ENCODE data around the gene SPATA2L.
"Not testable (repeated sequence)": the region's sequence is repeated elsewhere in the genome, so short reads cannot be mapped to it uniquely, and the experiment has no call there.

Gene SPATA2L

DNA sequence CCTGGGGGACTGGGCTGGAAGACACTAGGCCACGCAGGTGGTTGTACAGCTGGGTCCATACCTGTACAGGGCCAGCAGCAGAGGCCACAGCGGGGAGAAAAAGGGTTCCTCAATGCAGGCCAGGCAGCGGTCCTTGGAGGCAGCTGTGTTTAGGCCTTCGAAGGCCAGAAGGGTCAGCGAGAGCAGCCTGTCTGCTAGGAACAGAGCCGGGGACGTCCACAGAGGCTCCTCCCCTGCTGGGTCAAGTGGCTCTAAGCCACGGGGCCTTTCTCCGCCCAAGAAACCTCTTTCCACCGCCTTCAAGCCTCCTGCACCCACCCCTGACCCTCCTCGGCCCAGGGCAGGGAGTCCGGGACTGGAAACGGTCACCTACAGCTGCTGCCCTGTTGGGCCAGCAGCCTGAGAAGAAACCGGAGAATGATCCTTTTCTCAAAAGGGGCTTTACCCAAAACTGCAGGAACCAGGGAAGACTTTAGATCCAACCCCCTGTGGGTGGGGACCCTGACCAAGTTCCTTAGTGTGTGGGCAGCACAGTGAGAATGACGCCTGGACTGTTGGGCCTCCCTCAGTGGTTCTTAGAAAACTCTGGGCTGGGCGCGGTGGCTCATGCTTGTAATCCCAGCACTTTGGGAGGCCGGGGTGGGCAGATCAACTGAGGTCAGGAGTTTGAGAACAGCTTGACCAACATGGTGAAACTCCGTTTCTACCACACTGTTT, 8.4 kb upstream of the SPATA2L start:
- in situ Hi-C loops (cut with HindIII; ENCODE audit: low pct_ligation_motif_present, low pct_unique_long_range_greater_than_20kb, low sequenced_read_pairs), result no loop called here
- no peak for DNase-seq

GRCh38 chr16:89709166-89709565, 7.7 kb upstream of the SPATA2L start:
- in situ Hi-C loops (cut with HindIII; ENCODE audit: low pct_ligation_motif_present, low pct_unique_long_range_greater_than_20kb, low sequenced_read_pairs), result no loop called here
- no peak for DNase-seq

GRCh38 chr16:89708481-89708931, 7.0 kb upstream of the SPATA2L start:
- no peak for DNase-seq
- in situ Hi-C loops (cut with HindIII; ENCODE audit: low pct_ligation_motif_present, low pct_unique_long_range_greater_than_20kb, low sequenced_read_pairs), result no loop called here

GRCh38 chr16:89707695-89708094, 6.2 kb upstream of the SPATA2L start:
- in situ Hi-C loops (cut with HindIII; ENCODE audit: low pct_ligation_motif_present, low pct_unique_long_range_greater_than_20kb, low sequenced_read_pairs), result no loop called here
- DNase-seq, result no peak

DNA sequence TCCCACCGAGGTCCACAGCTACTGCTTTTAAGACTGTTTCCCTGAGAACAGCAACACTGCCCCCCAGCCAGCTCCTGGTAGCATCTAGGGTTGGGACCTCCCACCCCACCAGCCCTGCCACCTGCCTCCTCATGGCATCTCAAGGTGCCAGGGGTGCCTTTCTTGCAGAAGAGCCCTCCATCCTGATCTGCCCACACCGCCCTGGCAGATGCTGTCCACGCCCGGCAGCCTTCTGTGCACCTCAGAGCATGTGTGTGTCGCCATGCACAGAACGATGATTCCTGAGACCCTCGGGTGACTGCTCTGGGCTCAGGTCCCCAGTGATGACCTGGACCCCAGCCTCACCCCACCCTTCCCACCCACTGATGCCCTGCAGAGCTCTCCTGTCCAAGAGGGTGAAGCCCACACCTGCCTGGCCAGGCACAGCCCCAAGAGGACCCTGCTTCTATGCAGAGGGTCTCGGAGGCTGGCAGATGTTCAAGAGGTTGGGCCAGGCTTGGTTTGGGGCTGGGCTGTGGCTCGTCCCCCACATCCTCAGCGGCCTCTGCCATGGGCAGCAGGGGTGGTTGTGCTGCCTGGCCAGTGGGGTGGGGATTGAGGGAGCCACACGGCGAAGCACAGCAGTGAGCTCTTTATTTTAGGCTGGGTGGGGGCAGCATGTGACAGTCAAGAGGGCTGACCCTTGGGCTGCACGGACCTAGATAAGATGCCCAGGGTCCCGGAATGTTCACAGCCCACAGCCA, 5.2 kb upstream of the SPATA2L start:
- in situ Hi-C loops (cut with HindIII; ENCODE audit: low pct_ligation_motif_present, low pct_unique_long_range_greater_than_20kb, low sequenced_read_pairs), result no loop called here
- no peak for DNase-seq

DNA sequence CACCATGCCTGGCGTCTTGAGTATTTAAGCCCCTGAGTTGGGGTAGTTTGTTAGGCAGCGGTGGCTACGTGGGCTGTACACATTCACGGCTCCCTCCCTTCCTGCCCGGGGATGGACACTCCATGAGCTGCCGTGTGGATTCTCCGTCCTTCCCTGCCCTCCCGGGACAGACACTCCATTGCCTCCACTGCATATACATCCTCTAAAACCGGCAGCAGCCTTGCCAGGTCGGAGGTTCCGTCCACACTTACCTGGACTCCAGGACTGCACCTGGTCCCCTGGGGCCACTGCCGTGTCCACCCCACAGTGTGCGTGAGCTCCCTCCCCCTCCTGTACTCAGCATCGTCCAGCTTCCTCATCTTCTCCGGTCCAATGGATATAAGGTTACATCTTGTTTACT, 3.5 kb upstream of the SPATA2L start:
- DNase-seq, result no peak
- in situ Hi-C loops (cut with HindIII; ENCODE audit: low pct_ligation_motif_present, low pct_unique_long_range_greater_than_20kb, low sequenced_read_pairs), result no loop called here

- in situ Hi-C loops (cut with HindIII; ENCODE audit: low pct_ligation_motif_present, low pct_unique_long_range_greater_than_20kb, low sequenced_read_pairs), result no loop called here
- no peak for DNase-seq
Measured at GRCh38 chr16:89704281-89704680, 2.8 kb upstream of the SPATA2L start.

DNA sequence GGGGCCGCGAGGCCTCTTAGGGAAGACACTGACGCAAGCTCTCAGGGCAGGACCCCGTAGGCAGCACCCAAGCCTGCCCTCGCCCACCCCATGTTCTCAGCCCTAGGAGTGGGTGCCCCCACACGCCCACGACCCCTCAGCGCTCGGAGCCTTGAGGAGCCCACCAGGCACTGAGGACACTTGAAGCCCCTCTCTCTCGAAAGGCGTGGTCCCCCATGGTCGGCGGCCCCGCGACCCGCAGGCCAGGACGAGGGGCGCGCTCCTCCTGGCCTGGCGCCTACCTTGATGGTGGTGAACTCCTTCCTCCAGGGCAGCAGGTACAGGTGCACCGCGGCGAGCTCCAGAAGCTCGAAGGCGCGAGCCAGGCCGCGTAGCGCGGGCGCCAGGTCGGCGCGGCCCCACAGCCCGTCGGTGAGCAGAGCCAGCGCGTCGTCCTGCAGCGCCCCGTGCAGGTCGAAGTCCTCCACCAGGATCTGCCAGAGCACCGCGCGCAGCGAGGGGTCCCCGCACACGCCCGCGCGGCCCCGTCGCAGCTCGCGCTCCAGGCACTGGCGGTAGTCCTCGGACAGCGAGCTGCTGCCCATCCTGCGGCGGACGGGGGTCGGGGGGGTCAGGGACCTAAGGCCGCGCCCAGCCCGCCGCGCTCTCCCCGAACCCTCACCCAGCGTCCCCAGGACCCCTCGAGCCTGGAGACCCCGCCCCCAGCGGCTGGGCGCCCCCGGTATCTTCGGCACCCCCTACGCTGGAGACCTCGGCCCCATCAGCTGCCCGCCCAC, 668 bp downstream of the SPATA2L start:
- in situ Hi-C loops (cut with HindIII; ENCODE audit: low pct_ligation_motif_present, low pct_unique_long_range_greater_than_20kb, low sequenced_read_pairs), result no loop called here
- peak; percentile 86 for DNase-seq

DNA sequence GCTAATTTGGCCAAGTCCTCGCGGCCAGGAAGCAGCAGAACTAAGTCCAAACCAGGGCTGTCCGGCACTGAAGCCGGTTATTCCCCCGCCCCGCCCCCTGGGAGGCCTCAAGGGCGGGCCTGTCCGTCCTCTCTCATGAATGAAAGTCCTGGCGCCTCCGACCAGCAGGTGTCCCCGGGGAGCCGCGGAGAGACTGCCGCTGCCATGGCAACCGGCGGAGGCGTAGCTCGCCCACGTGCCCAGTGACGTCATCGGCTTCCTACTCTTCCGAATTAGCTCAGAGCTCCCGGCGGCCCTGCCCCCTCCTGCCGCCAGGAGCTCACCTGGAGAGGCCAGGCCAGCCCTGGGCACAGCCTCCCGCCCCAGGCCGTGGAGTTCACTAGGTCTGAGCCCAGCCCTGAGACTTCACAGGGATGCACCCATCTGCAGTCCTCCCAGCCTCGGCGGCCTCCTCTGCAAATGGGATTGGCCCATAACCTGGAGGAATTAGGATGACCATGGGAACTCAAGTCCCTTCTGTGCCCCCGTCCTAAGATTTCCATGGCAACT, 1.3 kb downstream of the SPATA2L start:
- DNase-seq, result peak; percentile 100
- in situ Hi-C loops (cut with HindIII; ENCODE audit: low pct_ligation_motif_present, low pct_unique_long_range_greater_than_20kb, low sequenced_read_pairs), result no loop called here

GRCh38 chr16:89699629-89700099, 1.8 kb downstream of the SPATA2L start:
- DNase-seq; in situ Hi-C loops (cut with HindIII; ENCODE audit: low pct_ligation_motif_present, low pct_unique_long_range_greater_than_20kb, low sequenced_read_pairs): not testable (repeated sequence)

- in situ Hi-C loops (cut with HindIII; ENCODE audit: low pct_ligation_motif_present, low pct_unique_long_range_greater_than_20kb, low sequenced_read_pairs); DNase-seq: not testable (repeated sequence)
Measured at GRCh38 chr16:89698717-89699116, 2.8 kb downstream of the SPATA2L start.

DNA sequence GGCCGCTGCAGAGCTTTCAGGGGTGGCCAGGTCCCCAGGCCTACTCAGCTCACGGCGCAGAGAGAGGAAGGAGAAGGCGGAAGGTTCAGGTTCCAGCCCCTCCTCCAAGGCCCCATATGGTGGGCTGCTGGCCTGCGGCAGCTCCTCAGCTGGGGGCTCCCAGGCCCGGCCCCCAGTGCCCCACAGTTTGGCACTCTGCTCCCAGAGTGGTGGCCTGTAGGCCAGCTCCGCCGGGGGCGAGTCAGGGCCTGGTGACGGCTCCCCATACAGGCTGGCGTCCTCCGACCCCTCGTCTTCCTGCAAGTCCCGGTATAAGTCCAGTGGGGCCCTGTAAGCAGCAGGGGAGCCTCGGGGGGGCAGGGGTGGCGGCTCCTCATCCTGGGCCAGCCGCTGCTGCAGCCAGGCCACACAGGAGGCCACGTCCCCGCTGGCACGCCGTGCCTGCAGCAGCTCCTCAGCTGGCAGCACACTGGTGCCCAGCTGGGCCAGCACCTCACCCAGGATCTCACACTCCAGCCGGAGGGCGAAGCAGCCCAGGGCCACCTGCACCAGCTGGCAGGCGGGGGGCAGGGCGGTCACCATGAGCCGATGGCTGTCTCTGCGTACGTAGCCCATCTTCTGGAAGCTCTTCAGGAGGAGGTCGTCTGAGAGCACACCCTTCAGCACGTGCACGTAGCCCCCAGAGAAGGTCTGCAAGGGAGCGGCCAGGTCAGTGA, 3.7 kb downstream of the SPATA2L start:
- in situ Hi-C loops (cut with HindIII; ENCODE audit: low pct_ligation_motif_present, low pct_unique_long_range_greater_than_20kb, low sequenced_read_pairs), result no loop called here
- no peak for DNase-seq

- in situ Hi-C loops (cut with HindIII; ENCODE audit: low pct_ligation_motif_present, low pct_unique_long_range_greater_than_20kb, low sequenced_read_pairs), result no loop called here
Measured at GRCh38 chr16:89697161-89697615, 4.3 kb downstream of the SPATA2L start.

DNA sequence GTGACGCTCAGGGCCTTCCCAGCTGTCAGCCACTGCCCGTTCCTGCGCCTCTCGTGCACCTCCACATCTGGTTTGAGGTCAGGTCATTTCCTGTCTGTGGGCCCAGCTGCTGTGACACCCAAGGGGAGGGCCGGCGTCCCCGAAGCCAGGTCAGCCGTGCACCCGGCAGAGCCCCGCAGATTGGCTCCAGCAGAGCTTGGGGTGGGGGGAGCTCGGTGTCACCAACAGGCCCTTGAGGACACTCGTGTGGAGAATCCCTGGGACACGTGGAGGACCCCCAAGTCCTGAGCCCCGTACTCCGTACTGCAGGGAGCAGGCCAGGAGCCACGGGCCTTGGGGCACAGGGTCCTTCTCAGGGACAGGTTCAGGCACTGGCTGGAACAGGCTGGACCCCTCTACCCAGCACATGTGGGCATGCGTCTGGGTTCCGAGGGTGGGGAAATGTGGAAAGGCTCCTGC, 4.8 kb downstream of the SPATA2L start:
- in situ Hi-C loops (cut with HindIII; ENCODE audit: low pct_ligation_motif_present, low pct_unique_long_range_greater_than_20kb, low sequenced_read_pairs), result no loop called here
- no peak for DNase-seq

More at GRCh38 chr16:89697161-89697615, 4.3 kb downstream of the SPATA2L start:
- no peak for DNase-seq

DNA sequence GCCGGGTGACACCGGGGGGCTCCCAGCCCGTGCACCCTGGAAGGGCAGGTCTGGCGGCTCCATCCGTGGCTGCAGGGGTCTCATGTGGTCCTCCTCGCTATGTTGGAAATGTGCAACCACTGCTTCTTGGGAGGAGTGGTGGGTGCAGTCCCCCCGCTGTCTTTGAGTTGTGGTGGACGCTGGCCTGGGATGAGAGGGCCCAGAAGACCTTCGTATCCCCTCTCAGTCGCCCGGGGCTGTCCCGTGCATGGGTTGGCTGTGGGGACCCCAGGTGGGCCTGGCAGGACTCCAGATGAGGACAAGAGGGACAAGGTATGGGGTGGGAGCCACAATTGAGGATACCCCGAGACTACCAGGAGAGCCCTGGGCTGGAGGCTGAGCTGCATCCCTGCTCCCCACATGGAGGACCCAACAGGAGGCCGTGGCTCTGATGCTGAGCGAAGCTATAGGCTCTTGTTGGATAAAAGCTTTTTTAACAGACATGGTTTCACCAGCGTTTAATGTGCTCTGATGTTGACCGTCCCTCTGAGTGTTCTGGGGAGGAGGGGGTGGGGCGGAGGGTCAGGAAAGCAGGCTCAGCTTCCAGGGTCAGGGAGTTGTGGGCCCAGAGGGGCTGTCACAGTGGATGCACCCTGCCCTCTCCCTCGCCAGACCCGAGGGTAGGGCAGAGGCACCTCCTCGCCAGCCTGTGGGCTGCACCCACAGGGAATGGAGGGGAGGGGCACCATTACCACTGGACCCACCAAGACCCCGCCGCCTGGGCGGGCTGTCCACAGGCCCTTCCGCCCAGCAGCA, 5.4 kb downstream of the SPATA2L start:
- in situ Hi-C loops (cut with HindIII; ENCODE audit: low pct_ligation_motif_present, low pct_unique_long_range_greater_than_20kb, low sequenced_read_pairs), result no loop called here
- DNase-seq, result no peak

- in situ Hi-C loops (cut with HindIII; ENCODE audit: low pct_ligation_motif_present, low pct_unique_long_range_greater_than_20kb, low sequenced_read_pairs), result no loop called here
- no peak for DNase-seq
Measured at GRCh38 chr16:89695086-89695874, 6.2 kb downstream of the SPATA2L start.

- in situ Hi-C loops (cut with HindIII; ENCODE audit: low pct_ligation_motif_present, low pct_unique_long_range_greater_than_20kb, low sequenced_read_pairs); DNase-seq: not testable (repeated sequence)
Measured at GRCh38 chr16:89694784-89695085, 6.8 kb downstream of the SPATA2L start.
